ENCODE results near the gene RNF32. TPM values are rescaled to one million over a fixed set of nuclear protein-coding genes. Genes with fewer than 3 reads are reported as not detected.
"Not testable (repeated sequence)": the region's sequence is repeated elsewhere in the genome, so short reads cannot be mapped to it uniquely, and the experiment has no call there.

Gene RNF32
- polyA plus RNA-seq, 1 donor = 3.7 TPM

DNA sequence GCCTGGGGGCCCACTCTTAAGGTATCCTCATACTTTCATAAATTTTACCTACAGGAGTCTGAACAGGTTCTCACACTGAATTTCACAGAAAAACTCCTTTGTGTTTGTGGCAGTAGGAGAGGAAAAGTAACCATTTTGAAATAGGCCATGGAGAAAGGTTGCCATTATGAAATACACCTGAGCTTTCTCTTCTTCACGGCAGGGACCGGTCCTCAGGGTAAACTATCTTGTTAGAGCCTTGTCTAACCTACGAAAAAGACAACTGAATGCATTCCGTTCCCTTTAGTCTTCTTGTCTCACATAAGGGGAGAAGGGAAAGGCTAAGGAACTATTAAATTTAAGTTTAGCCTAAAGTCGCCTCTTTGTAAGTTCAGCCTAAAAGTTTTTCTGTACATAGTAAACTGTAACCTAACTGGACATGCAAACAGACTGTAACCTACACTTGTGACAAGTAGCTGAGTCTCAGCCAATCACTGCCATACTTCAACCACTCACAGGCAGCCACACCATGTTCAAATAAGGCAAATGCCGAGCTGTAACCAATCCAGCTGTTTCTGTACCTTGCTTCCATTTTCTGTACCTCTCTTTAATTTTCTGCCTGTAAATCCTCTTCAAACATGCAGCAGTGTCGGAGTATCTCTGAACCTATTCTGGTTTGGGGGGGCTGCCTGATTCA is 14.2 kb upstream of the RNF32 start:
- WGBS (ENCODE audit: insufficient coverage, low lambda C conversion rate) = no CpG with 5 or more reads among the region's 7 CpGs
- Histone ChIP-seq H3K4me1 (ENCODE audit: control insufficient read depth, insufficient read depth, low read length) (no peaks in the 10 kb centered on the region), H3K27me3 (ENCODE audit: control insufficient read depth, insufficient read depth, low read length) (no peaks in the 10 kb centered on the region), H3K36me3 (ENCODE audit: control insufficient read depth, insufficient read depth, low read length) (no peaks in the 10 kb centered on the region), H3K27ac (ENCODE audit: low read length) (no peak overlapping the region), H3K4me3 (ENCODE audit: low read length) (no peak overlapping the region), H3K9me3 (ENCODE audit: control insufficient read depth, low read depth, low read length) (peaks cover 18% of the 10 kb centered on the region)
- no peak for DNase-seq

- peaks cover 18% of the 10 kb centered on the region for H3K9me3 ChIP-seq (ENCODE audit: control insufficient read depth, low read depth, low read length)
Measured at GRCh38 chr7:156628562-156628961, 12.0 kb upstream of the RNF32 start.

GRCh38 chr7:156629873-156630272 is 10.7 kb upstream of the RNF32 start:
- H3K27me3 ChIP-seq (ENCODE audit: control insufficient read depth, insufficient read depth, low read length) = no peaks in the 10 kb centered on the region
- H3K4me1 ChIP-seq (ENCODE audit: control insufficient read depth, insufficient read depth, low read length) = peaks cover 7% of the 10 kb centered on the region
- no CpG with 5 or more reads among the region's 2 CpGs for WGBS (ENCODE audit: insufficient coverage, low lambda C conversion rate)
- H3K9me3 ChIP-seq (ENCODE audit: control insufficient read depth, low read depth, low read length) = peaks cover 18% of the 10 kb centered on the region
- H3K27ac ChIP-seq (ENCODE audit: low read length) = no peak overlapping the region
- no peak overlapping the region for H3K4me3 ChIP-seq (ENCODE audit: low read length)
- DNase-seq = no peak
- H3K36me3 ChIP-seq (ENCODE audit: control insufficient read depth, insufficient read depth, low read length) = no peaks in the 10 kb centered on the region

More at GRCh38 chr7:156628562-156628961, 12.0 kb upstream of the RNF32 start:
- no peaks in the 10 kb centered on the region for H3K36me3 ChIP-seq (ENCODE audit: control insufficient read depth, insufficient read depth, low read length)
- no peak overlapping the region for H3K27ac ChIP-seq (ENCODE audit: low read length)
- H3K27me3 ChIP-seq (ENCODE audit: control insufficient read depth, insufficient read depth, low read length) = no peaks in the 10 kb centered on the region
- no peak for DNase-seq
- no peak overlapping the region for H3K4me3 ChIP-seq (ENCODE audit: low read length)
- H3K4me1 ChIP-seq (ENCODE audit: control insufficient read depth, insufficient read depth, low read length) = no peaks in the 10 kb centered on the region

GRCh38 chr7:156634117-156634516 is 6.5 kb upstream of the RNF32 start:
- peak; percentile 31 to 60 for DNase-seq
- Histone ChIP-seq H3K27me3 (ENCODE audit: control insufficient read depth, insufficient read depth, low read length) (no peaks in the 10 kb centered on the region), H3K9me3 (ENCODE audit: control insufficient read depth, low read depth, low read length) (peaks cover 12% of the 10 kb centered on the region), H3K36me3 (ENCODE audit: control insufficient read depth, insufficient read depth, low read length) (no peaks in the 10 kb centered on the region), H3K4me1 (ENCODE audit: control insufficient read depth, insufficient read depth, low read length) (peaks cover 11% of the 10 kb centered on the region), H3K27ac (ENCODE audit: low read length) (peak overlapping the region; percentile 13), H3K4me3 (ENCODE audit: low read length) (no peak overlapping the region)
- WGBS (ENCODE audit: insufficient coverage, low lambda C conversion rate) = no CpG with 5 or more reads among the region's 3 CpGs

DNA sequence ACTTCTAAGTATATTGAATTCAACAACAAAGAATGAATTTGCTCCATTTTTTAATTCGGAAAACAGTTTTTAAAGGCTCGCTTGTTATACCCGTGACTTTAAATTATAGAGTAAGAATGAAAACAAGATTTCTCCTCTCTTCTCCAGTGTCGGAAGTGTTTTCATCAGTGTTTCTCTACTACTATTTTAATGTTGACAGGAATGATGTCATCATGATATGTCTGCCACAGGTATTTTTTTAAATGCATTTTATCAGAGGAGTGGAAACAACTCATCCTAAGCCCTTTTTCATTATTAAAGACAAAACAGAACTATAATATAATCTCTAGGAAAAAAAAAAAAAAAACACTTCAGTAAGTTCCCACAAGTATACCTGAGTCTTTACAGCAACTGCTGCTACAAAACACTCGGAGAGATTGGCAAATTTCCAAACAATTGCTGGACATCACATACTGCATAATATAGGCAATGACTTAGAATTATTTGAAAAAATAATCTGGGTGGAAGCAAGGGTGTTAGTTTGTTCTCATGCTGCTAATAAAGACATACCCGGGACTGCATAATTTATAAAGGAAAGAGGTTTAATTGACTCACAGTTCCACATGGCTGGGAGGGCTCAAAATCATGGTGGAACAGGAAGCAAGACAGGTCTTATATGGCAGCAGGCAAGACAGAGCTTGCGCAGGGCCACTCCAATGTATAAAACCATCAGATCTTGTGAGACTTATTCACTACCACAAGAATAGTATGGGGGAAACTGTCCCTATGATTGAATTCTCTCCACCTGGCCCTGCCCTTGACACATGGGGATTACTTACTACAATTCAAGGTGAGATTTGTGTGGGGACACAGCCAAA is 4.8 kb upstream of the RNF32 start:
- H3K4me3 ChIP-seq (ENCODE audit: low read length) = no peak overlapping the region
- no peaks in the 10 kb centered on the region for H3K27me3 ChIP-seq (ENCODE audit: control insufficient read depth, insufficient read depth, low read length)
- peak overlapping the region; percentile 33 for H3K27ac ChIP-seq (ENCODE audit: low read length)
- 100% methylated on average over 4 of the region's 7 CpGs for WGBS (ENCODE audit: insufficient coverage, low lambda C conversion rate)
- DNase-seq = no peak
- peaks cover 13% of the 10 kb centered on the region for H3K9me3 ChIP-seq (ENCODE audit: control insufficient read depth, low read depth, low read length)
- peaks cover 19% of the 10 kb centered on the region for H3K4me1 ChIP-seq (ENCODE audit: control insufficient read depth, insufficient read depth, low read length)
- H3K36me3 ChIP-seq (ENCODE audit: control insufficient read depth, insufficient read depth, low read length) = no peaks in the 10 kb centered on the region

- not testable (repeated sequence) for H3K36me3 ChIP-seq (ENCODE audit: control insufficient read depth, insufficient read depth, low read length); H3K27me3 ChIP-seq (ENCODE audit: control insufficient read depth, insufficient read depth, low read length); H3K4me3 ChIP-seq (ENCODE audit: low read length); H3K27ac ChIP-seq (ENCODE audit: low read length); DNase-seq
- Histone ChIP-seq H3K4me1 (ENCODE audit: control insufficient read depth, insufficient read depth, low read length) (peaks cover 19% of the 10 kb centered on the region), H3K9me3 (ENCODE audit: control insufficient read depth, low read depth, low read length) (peaks cover 13% of the 10 kb centered on the region)
- WGBS (ENCODE audit: insufficient coverage, low lambda C conversion rate) = 100% methylated on average over 1 of the region's 7 CpGs
Measured at GRCh38 chr7:156637093-156637492, 3.5 kb upstream of the RNF32 start.

DNA sequence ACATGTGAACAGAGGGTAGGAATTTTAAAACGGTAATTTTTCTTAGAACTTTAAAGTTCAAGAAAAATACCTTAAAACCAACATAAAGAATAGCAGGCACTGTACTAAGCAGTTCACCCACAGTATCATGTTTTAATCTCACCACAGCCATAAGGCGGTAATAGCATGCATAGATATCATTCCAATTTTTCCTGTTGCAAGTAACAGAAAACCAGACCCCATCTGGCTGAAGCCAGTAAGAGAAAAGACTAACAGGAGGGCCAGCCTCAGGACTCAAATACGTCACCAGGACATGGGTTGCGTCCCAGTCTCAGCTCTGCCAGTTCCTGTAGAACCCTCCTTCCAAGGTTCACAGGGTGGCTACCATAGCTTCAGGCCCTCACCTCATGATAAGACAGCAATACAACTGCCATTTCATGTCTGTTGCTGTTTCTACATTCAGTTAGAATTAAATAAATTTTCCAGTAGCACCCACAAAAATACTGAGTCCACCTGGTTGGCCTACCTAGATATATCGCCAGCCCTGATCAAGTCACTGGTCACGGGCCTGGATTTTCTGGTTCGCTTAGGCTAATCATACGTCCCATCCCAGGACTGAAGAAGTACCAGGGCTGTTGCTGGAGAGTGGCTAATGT is 2.0 kb upstream of the RNF32 start:
- H3K27ac ChIP-seq (ENCODE audit: low read length) = no peak overlapping the region
- peak in 1 of 2 donors; percentile 17 for DNase-seq
- H3K36me3 ChIP-seq (ENCODE audit: control insufficient read depth, insufficient read depth, low read length) = no peaks in the 10 kb centered on the region
- H3K27me3 ChIP-seq (ENCODE audit: control insufficient read depth, insufficient read depth, low read length) = no peaks in the 10 kb centered on the region
- peaks cover 19% of the 10 kb centered on the region for H3K4me1 ChIP-seq (ENCODE audit: control insufficient read depth, insufficient read depth, low read length)
- WGBS (ENCODE audit: insufficient coverage, low lambda C conversion rate) = 100% methylated on average over 1 of the region's 8 CpGs
- H3K4me3 ChIP-seq (ENCODE audit: low read length) = no peak overlapping the region
- peaks cover 13% of the 10 kb centered on the region for H3K9me3 ChIP-seq (ENCODE audit: control insufficient read depth, low read depth, low read length)

- peak in 1 of 2 donors; percentile 6 for DNase-seq
- Histone ChIP-seq H3K4me1 (ENCODE audit: control insufficient read depth, insufficient read depth, low read length) (peaks cover 15% of the 10 kb centered on the region), H3K27me3 (ENCODE audit: control insufficient read depth, insufficient read depth, low read length) (no peaks in the 10 kb centered on the region), H3K4me3 (ENCODE audit: low read length) (peak overlapping the region; percentile 62), H3K36me3 (ENCODE audit: control insufficient read depth, insufficient read depth, low read length) (no peaks in the 10 kb centered on the region), H3K9me3 (ENCODE audit: control insufficient read depth, low read depth, low read length) (peaks cover 13% of the 10 kb centered on the region), H3K27ac (ENCODE audit: low read length) (peak overlapping the region; percentile 34)
- WGBS (ENCODE audit: insufficient coverage, low lambda C conversion rate) = 73% methylated on average over 2 of the region's 52 CpGs
Measured at GRCh38 chr7:156639426-156640256, 933 bp upstream of the RNF32 start.

- no CpG with 5 or more reads among the region's 30 CpGs for WGBS (ENCODE audit: insufficient coverage, low lambda C conversion rate)
- peak in 1 of 2 donors; percentile 26 for DNase-seq
- Histone ChIP-seq H3K36me3 (ENCODE audit: control insufficient read depth, insufficient read depth, low read length) (no peaks in the 10 kb centered on the region), H3K9me3 (ENCODE audit: control insufficient read depth, low read depth, low read length) (peaks cover 13% of the 10 kb centered on the region), H3K4me1 (ENCODE audit: control insufficient read depth, insufficient read depth, low read length) (peaks cover 9% of the 10 kb centered on the region), H3K27ac (ENCODE audit: low read length) (peak overlapping the region; percentile 87), H3K27me3 (ENCODE audit: control insufficient read depth, insufficient read depth, low read length) (no peaks in the 10 kb centered on the region), H3K4me3 (ENCODE audit: low read length) (peak overlapping the region; percentile 62)
Measured at GRCh38 chr7:156640949-156641485, 443 bp downstream of the RNF32 start.
